SJSA1 (cell line): ENCODE results near the gene IL12RB2. TPM values are rescaled to one million over a fixed set of nuclear protein-coding genes. Genes with fewer than 3 reads are reported as not detected.
"Not testable (repeated sequence)": the region's sequence is repeated elsewhere in the genome, so short reads cannot be mapped to it uniquely, and the experiment has no call there.

Experiments
- DNase-seq, 2 experiments: peaks; one replicate each; pipeline ENCODE4 v3.0.0-alpha.2; 2015 to 2020; ENCODE audit warnings: low spot score in 2 of 2, low read depth in 1 of 2
- H3K27ac ChIP-seq: fragments of 250-450 bp; sonication (Bioruptor Pico); 2 replicates; pipeline ENCODE4 v1.5.1; 2020; ENCODE audit warnings: mild to moderate bottlenecking, moderate library complexity
- H3K27me3 ChIP-seq: fragments of 250-450 bp; sonication (Bioruptor Pico); replicated peaks from 2 replicates; pipeline ENCODE4 v1.5.1; 2020; ENCODE audit warnings: mild to moderate bottlenecking, moderate library complexity
- H3K36me3 ChIP-seq: fragments of 250-450 bp; sonication (Bioruptor Pico); 2 replicates; pipeline ENCODE4 v1.5.1; 2020; ENCODE audit warnings: mild to moderate bottlenecking
- H3K4me1 ChIP-seq: fragments of 250-450 bp; sonication (Bioruptor Pico); replicated peaks from 2 replicates; pipeline ENCODE4 v1.6.1; 2021; ENCODE audit warnings: mild to moderate bottlenecking
- H3K4me3 ChIP-seq: fragments of 250-450 bp; sonication (Bioruptor Pico); 2 replicates; pipeline ENCODE4 v1.5.1; 2020; ENCODE audit warnings: mild to moderate bottlenecking
- H3K9me3 ChIP-seq: fragments of 250-450 bp; sonication (Bioruptor Pico); replicated peaks from 2 replicates; pipeline ENCODE4 v1.5.1; 2020; ENCODE audit warnings: mild to moderate bottlenecking
- total RNA-seq: library from RNA; depleted of rRNA; stranded (reverse); fragments of >200 nt; shearing (Covaris generic); gene quantifications from 2 replicates; pipeline ENCODE4 v1.2.3, GENCODE V29; 2014

IL12RB2 gene
- total RNA-seq, 1 experiment from 2014 or later = not detected

DNA sequence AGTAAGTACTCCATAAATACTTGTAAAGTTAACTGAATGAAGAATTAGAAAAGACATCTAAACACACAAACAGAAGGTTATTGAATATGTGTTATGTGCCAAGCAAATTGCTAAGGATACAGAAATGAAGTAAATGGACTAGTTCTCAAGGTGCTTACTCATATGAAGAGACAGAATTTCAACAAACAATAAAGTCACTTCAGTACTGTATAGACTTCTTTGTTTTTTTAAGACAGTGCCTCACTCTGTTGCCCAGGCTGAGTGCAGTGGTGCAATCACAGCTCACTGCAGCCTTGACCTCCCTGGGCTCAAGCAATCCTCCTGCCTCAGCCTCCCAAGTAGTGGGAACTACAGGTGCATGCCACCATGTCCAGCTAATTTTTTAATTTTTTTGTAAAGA lies 65.2 kb downstream of the IL12RB2 start:
- Histone ChIP-seq H3K36me3 (no peaks in the 10 kb centered on the region), H3K27me3 (no peaks in the 10 kb centered on the region; the same call in 1 of the 2 replicates), H3K27ac (no peak overlapping the region), H3K4me3 (no peak overlapping the region), H3K4me1 (peaks cover 7% of the 10 kb centered on the region), H3K9me3 (no peaks in the 10 kb centered on the region)
- DNase-seq = no peak

DNA sequence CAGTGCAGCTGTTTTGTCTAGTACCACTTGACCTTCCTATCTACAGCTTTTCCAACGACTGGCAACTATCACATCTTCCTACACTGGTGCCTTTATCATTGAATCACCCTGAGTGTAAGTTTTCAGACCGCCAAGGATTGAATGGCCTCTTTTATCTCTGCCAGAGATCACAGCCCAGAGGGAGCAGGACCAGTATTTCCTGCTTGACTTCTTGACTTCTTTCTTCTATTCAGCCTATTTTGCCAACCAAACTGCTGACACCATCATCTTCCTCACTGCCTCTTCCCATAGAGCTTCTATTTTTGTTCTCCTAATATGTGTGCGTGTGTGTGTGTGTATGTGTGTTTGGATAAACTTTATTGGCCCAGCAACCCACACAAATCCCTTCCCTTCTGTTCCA lies 68.7 kb downstream of the IL12RB2 start:
- H3K4me3 ChIP-seq = no peak overlapping the region
- H3K27me3 ChIP-seq = no peaks in the 10 kb centered on the region
- H3K36me3 ChIP-seq = no peaks in the 10 kb centered on the region
- H3K9me3 ChIP-seq = no peaks in the 10 kb centered on the region
- peaks cover 7% of the 10 kb centered on the region for H3K4me1 ChIP-seq
- no peak for DNase-seq
- no peak overlapping the region for H3K27ac ChIP-seq

DNA sequence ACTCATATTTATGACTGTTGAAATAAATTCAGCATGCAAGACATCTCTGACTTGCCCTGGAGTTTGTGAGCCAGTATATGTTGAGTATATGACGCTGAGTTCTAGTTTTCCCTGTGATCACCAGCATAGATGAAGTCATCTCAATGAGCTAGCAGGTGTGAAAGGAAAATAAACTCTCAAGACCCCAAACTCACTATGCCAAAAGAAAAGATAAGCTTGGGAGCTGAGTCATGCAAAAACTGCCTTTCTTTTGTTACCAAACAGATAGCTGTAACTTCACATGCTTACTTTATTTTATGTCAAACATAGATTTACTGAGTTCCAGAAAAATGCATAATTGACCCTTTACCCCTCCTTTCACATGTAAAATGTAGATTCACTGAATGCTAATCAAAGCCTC lies 69.6 kb downstream of the IL12RB2 start:
- Histone ChIP-seq H3K27ac (no peak overlapping the region), H3K27me3 (no peaks in the 10 kb centered on the region), H3K36me3 (no peaks in the 10 kb centered on the region), H3K4me3 (no peak overlapping the region), H3K9me3 (no peaks in the 10 kb centered on the region), H3K4me1 (no peaks in the 10 kb centered on the region; the same call in 1 of the 2 replicates)
- DNase-seq = no peak

DNA sequence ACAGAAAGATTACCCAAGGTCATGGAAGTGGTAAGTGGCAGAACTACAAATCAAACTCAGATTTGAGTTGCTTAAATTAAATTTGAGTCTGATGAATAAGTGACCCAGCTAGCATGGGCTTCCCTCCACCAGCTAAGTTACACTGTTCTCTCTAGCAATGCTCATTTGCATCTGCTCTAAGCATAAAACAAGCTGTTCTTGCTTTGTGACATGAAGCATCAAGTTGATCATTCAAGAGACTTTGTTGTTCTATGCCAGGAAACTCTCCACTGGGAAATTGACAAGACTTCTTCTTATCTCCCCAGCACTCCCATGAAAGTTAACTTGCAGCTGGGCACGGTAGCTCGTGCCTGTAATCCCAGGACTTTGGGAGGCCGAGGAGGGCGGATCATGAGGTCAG lies 73.5 kb downstream of the IL12RB2 start:
- H3K9me3 ChIP-seq = 0 out of 2 replicates have a peak, but pooled peaks cover 7% of the 10 kb centered on the region
- no peaks in the 10 kb centered on the region for H3K27me3 ChIP-seq
- no peaks in the 10 kb centered on the region for H3K4me1 ChIP-seq
- H3K4me3 ChIP-seq = no peak overlapping the region
- DNase-seq = no peak
- H3K27ac ChIP-seq = no peak overlapping the region
- no peaks in the 10 kb centered on the region for H3K36me3 ChIP-seq

DNA sequence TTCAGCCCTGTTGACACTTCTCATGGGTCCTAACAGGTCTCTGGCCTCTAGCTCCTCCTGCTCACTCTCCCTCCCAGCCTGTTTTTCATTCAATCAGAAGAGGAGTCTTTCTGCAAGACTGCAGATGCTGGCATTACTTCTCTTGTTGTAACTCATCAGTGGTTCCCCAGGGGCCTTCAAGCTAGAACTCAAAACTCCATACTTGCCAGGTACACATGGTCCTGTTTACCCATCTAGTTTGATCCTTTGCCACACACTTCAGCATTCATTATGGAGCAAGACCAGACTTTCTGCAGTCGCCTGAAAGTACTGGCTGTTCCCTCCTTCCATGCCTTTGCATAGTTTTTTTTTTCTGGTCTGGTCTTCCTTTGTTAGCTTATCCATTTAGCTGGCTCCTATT lies 74.6 kb downstream of the IL12RB2 start:
- Histone ChIP-seq H3K27ac (no peak overlapping the region), H3K36me3 (no peaks in the 10 kb centered on the region), H3K4me3 (no peak overlapping the region), H3K27me3 (no peaks in the 10 kb centered on the region), H3K9me3 (0 out of 2 replicates have a peak, but pooled peaks cover 7% of the 10 kb centered on the region), H3K4me1 (no peaks in the 10 kb centered on the region)
- DNase-seq = no peak

DNA sequence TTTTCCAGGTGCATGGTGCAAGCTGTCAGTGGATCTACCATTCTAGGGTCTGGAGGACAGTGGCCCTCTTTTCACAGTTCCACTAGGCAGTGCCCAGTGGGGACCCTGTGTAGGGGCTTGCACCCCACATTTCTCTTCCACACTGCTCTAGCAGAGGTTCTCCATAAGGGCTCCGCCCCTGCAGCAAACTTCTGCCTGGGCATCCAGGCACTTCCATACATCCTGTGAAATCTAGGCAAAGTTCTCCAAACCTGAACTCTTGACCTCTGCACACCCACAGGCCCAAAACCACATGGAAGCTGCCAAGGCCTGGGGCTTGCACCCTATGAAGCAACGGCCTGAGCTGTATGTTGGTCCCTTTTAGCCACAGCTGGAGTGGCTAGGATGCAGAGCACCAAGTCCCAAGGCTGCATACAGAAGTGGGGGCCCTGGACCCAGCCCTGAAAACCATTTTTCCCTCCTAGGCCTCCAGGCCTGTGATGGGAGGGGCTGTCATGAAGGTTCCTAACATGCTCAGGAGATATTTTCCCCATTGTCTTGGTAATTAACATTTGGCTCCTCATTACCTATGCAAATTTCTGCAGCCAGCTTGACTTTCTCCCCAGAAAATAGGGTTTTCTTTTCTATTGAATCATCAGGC lies 76.4 kb downstream of the IL12RB2 start:
- H3K4me3 ChIP-seq = no peak overlapping the region
- no peak overlapping the region for H3K27ac ChIP-seq
- H3K4me1 ChIP-seq = no peaks in the 10 kb centered on the region
- DNase-seq = no peak
- no peaks in the 10 kb centered on the region for H3K36me3 ChIP-seq
- H3K27me3 ChIP-seq = no peaks in the 10 kb centered on the region
- H3K9me3 ChIP-seq = 0 out of 2 replicates have a peak, but pooled peaks cover 7% of the 10 kb centered on the region

DNA sequence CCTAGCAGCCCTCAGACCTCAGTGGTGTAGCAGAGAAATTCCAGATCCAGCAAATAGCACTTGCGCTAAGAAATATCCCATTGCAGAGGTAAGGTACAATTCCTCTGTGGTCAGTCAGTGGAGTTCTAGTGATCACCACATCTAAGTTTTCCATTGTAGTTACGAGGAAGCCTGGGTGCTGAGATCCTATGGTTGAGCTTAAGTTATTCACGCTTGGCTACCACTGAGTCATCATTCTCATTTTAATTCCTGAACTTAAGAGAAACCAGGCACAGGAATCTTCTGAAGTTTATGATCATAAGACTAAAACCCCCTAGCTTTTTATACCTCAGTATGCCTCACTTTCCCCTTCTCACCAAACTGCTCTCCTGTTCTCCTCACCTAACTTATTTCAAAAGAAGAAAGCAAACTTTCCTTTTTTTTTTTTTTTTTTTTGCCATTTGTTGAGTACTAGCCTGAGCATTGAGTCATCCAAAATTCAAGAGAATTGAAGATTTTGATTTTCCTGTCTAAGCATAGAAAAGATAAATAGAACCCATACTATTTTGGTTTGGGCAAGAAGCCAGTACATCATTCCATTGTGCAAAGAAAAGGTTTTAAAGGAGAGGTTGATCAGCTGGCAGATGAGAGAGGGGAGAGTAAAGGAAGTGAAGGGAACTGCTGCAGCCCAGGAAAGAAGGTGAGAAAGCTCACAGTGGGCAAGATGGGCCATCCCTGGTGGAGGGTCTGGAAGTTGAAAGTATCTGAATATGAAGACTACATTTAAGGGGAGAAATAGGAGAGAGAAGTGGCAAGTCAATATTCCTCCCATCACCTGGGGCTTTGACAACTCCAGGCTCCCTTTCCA lies 82.6 kb downstream of the IL12RB2 start:
- no peak overlapping the region for H3K27ac ChIP-seq
- peaks cover 17% of the 10 kb centered on the region for H3K4me1 ChIP-seq
- H3K36me3 ChIP-seq = no peaks in the 10 kb centered on the region
- H3K9me3 ChIP-seq = no peaks in the 10 kb centered on the region
- H3K4me3 ChIP-seq = no peak overlapping the region
- peak in 1 of 2 experiments; percentile 70 for DNase-seq
- H3K27me3 ChIP-seq = no peaks in the 10 kb centered on the region

DNA sequence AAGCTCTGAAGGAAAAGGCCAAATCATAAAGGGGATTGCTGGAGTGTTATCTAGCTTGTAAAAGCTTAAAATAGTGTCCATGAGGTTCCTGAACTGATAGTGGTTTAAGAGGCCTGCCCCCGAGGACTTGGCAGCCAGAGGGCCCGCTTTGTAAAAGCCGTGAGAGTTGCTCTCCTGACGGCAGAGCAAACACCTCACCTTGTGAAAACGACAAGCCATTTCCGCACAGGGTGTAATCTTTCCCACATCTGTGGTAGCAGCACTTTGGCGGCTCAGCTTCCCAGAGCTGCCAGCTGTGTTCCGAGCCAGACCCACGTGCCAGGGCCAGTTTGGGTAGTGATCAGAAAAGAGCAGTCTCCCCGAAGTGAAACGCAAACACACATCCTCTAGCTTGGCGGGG lies 85.6 kb downstream of the IL12RB2 start:
- Histone ChIP-seq H3K27ac (no peak overlapping the region), H3K4me3 (no peak overlapping the region), H3K9me3 (no peaks in the 10 kb centered on the region), H3K4me1 (peaks cover 17% of the 10 kb centered on the region), H3K36me3 (no peaks in the 10 kb centered on the region), H3K27me3 (no peaks in the 10 kb centered on the region)
- DNase-seq = no peak

DNA sequence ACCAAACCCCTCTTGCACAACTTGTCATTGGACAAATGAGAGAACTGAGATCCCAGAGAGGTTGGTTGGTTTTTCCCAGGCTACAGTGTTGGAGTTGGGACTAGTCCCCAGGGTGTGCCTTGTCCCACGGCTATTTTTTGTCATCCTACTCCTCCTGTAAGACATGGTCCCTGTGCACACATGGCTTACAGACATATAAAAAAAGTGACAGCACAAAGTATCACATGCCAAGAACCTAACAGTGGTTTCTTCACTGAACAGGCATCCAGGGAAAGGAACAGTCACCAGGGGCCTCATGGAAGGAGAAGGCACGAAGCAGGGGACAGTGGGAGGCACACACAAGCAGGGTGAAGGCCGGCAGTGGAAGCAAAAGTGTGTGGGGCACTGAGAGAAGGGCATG lies 86.1 kb downstream of the IL12RB2 start:
- H3K4me1 ChIP-seq = peaks cover 17% of the 10 kb centered on the region
- H3K27me3 ChIP-seq = no peaks in the 10 kb centered on the region
- no peak for DNase-seq
- H3K27ac ChIP-seq = no peak overlapping the region
- H3K9me3 ChIP-seq = no peaks in the 10 kb centered on the region
- no peaks in the 10 kb centered on the region for H3K36me3 ChIP-seq
- H3K4me3 ChIP-seq = no peak overlapping the region

DNA sequence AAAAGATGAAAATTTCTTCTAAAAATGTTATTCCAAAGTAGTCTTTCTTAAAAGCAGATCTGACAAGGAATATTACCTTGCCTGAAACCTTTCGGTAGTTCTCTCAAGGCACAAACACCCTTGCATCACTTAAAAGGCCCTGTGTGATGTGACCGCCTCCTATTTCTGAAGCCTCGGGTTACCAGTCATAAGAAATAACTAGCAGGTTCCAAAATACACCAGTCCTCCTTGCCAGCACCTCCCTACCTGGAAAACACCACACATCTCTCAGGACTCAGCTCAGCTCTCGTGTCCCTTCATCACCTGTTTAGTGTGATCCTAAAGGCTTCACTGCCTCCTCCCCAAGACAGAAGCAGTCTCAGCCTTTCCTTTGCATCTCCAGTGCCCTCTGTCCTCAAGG lies 86.9 kb downstream of the IL12RB2 start:
- Histone ChIP-seq H3K27me3 (no peaks in the 10 kb centered on the region), H3K9me3 (no peaks in the 10 kb centered on the region), H3K4me1 (peaks cover 16% of the 10 kb centered on the region), H3K4me3 (no peak overlapping the region), H3K36me3 (no peaks in the 10 kb centered on the region), H3K27ac (no peak overlapping the region)
- no peak for DNase-seq

DNA sequence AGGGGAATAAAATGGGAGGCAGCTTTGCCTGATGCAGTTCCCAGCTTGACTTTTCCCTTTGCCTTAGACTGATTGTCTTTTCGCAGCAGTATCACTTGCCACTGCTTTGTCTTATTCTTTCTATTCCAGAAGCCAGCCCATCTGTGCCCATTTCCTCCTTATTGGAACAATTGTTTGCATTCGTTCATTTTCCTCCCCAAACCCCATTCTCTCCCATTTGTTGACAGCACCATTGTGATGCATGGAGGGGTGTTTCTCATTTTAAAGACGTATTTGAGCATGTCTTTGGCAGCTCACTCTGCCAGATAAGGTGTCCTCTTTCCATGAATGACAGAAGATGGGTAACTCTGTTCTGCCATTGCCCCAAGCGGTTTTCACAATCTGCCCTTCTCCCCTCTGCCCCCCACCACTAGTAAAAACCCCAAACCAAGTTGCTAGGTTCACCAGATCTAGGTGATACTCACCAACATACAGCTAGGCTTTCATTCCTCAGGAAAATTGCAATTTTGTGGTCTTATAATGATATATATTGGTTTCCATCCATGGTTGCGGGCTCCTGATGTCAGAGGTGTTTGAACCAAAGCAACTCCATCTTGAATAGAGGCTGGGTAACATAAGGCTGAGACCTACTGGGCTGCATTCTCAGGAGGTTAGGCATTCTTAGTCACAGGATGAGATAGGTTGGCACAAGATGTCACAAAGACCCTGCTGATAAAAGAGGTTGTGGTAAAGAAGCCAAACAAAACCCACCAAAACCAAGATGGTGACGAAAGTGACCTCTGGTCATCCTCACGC lies 91.7 kb downstream of the IL12RB2 start:
- Histone ChIP-seq H3K27me3 (no peaks in the 10 kb centered on the region), H3K9me3 (no peaks in the 10 kb centered on the region), H3K4me3 (no peak overlapping the region), H3K27ac (no peak overlapping the region), H3K4me1 (no peaks in the 10 kb centered on the region), H3K36me3 (no peaks in the 10 kb centered on the region)
- DNase-seq = no peak

DNA sequence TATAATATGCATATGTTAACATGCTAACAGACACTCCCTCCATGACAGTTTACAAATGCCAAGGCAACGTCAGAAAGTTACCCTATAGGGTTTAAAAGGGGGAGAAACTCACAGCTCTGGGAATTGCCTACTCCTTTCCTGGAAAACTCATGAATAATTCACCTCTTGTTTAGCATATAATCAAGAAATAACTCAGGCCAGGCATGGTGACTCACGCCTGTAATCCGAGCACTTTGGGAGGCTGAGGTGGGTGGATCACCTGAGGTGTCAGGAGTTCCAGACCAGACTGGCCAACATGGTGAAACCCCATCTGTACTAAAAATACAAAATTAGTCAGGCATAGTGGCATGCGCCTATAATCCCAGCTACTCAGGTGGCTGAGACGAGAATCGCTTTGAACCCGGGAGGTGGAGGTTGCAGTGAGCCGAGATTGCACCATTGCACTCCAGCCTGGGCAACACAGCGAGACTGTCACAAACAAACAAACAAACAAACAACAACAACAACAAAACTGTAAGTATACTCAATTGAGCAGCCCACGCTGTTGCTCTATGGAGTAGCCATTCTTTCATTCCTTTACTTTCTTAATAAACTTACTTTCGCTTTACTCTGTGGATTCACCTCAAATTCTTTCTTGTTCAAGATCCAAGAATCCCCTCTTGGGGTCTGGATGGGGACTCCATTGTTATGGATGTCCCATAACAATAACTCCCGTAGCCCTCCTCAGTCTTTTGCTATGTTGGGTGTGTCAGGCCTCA lies 92.5 kb downstream of the IL12RB2 start:
- not testable (repeated sequence) for H3K9me3 ChIP-seq, DNase-seq, H3K36me3 ChIP-seq, H3K27ac ChIP-seq, H3K4me3 ChIP-seq, H3K27me3 ChIP-seq, H3K4me1 ChIP-seq

DNA sequence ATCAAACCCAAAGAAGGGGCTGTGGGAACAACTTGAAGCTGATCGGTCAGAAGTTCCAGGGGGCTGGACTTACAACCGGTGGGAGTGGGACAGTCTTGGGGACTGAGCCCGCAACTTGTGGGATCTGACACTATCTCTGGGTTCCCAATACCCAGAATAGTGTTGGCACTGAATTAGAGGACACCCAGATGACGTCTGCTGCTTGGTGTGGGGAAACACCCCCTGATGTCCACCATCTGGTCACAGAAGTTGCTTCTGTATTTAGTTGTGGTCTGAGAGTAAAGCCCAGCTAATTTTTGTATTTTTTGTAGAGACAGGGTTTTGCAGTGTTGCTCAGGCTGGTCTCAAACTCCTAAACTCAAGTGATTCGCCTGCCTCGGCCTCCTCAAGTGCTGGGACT lies 93.8 kb downstream of the IL12RB2 start:
- H3K4me1 ChIP-seq = no peaks in the 10 kb centered on the region
- no peaks in the 10 kb centered on the region for H3K27me3 ChIP-seq
- H3K4me3 ChIP-seq = no peak overlapping the region
- H3K27ac ChIP-seq = no peak overlapping the region
- no peaks in the 10 kb centered on the region for H3K9me3 ChIP-seq
- peaks cover 1% of the 10 kb centered on the region; the same call in 1 of the 2 replicates for H3K36me3 ChIP-seq
- DNase-seq = no peak
